GM12878 (cell line): ENCODE results near the gene ADSS1. TPM values are rescaled to one million over a fixed set of nuclear protein-coding genes. Genes with fewer than 3 reads are reported as not detected.

Source experiments
- ATAC-seq: fragments of 200-7000 bp; cut with Tn5 transposase; 3 replicates; pipeline ENCODE4 v1.9.1; 2020; ENCODE audit warnings: mild to moderate bottlenecking, moderate library complexity
- BruUV-seq: library from RNA; stranded (reverse); fragments of 400-500 nt; replicated peaks from 2 replicates; lab custom pipeline; 2021; lab: Mats Ljungman, UMichigan
- CTCF ChIA-PET: fragments of 300-600 bp; sonication (Branson Sonifier 250); formaldehyde crosslinking; extraction: SDS; loops from one replicate; lab custom pipeline; 2021; ENCODE audit warnings: inconsistent platforms; lab: Yijun Ruan, JAX
- POLR2A ChIA-PET: fragments of 350-600 bp; formaldehyde crosslinking; extraction: SDS; loops from one replicate; lab custom pipeline; 2021; ENCODE audit warnings: inconsistent platforms; lab: Charles Lee
- RAD21 ChIA-PET: fragments of 300-600 bp; sonication (Branson Sonifier 250); formaldehyde crosslinking; loops from one replicate; lab custom pipeline; 2023; ENCODE audit warnings: antibody characterized with exemption; ENCODE audit not compliant: unreplicated experiment; lab: Charles Lee
- SMC1A ChIA-PET: fragments of 300-600 bp; sonication (Branson Sonifier 250); formaldehyde crosslinking; loops from one replicate; lab custom pipeline; 2023; ENCODE audit not compliant: unreplicated experiment, uncharacterized antibody; lab: Charles Lee
- DNase-seq: peaks from one replicate; pipeline ENCODE4 v3.0.0-alpha.2; 2011; ENCODE audit warnings: low read depth, low spot score
- FAIRE-seq: peaks from 3 replicates; lab custom pipeline; 2011; peaks lifted over from hg19 to GRCh38; lab: Jason Lieb, UNC
- H2AFZ ChIP-seq: 2 replicates; pipeline ENCODE4 v1.6.0; 2011; ENCODE audit warnings: low read depth, low read length, control low read depth; ENCODE audit not compliant: control insufficient read depth
- H3K27ac ChIP-seq: 2 replicates; pipeline ENCODE4 v1.5.1; 2011; ENCODE audit warnings: control low read depth; ENCODE audit not compliant: control insufficient read depth, insufficient read depth
- H3K27me3 ChIP-seq, 2 experiments: replicated peaks in 1 of 2; 2 replicates each; pipeline versions ENCODE4 v1.6.0 to v1.6.1; 2011; ENCODE audit warnings: low read length in 1 of 2; ENCODE audit not compliant: control insufficient read depth in 2 of 2, insufficient read depth in 2 of 2
- H3K36me3 ChIP-seq, 2 experiments: 2 replicates each; pipeline ENCODE4 v1.5.1; 2011; ENCODE audit warnings: low read length in 1 of 2; ENCODE audit not compliant: control insufficient read depth in 2 of 2, insufficient read depth in 2 of 2
- H3K4me1 ChIP-seq: 2 replicates; pipeline ENCODE4 v1.6.1; 2011; ENCODE audit warnings: mild to moderate bottlenecking, low read length, moderate library complexity, mixed read lengths; ENCODE audit not compliant: control insufficient read depth, insufficient read depth
- H3K4me2 ChIP-seq: 2 replicates; pipeline ENCODE4 v1.6.0; 2011; ENCODE audit warnings: control low read depth; ENCODE audit not compliant: control insufficient read depth, insufficient read depth
- H3K4me3 ChIP-seq: fragments of 200-600 bp; sonication (generic); 2 replicates; pipeline ENCODE4 v1.5.1; 2016
- H3K79me2 ChIP-seq: 2 replicates; pipeline ENCODE4 v1.6.0; 2011; ENCODE audit warnings: low read length; ENCODE audit not compliant: control insufficient read depth, insufficient read depth
- H3K9ac ChIP-seq: 2 replicates; pipeline ENCODE4 v1.8.0; 2011; ENCODE audit warnings: low read length, control low read depth, mixed read lengths; ENCODE audit not compliant: control insufficient read depth, insufficient read depth
- H3K9me3 ChIP-seq: replicated peaks from 3 replicates; pipeline ENCODE4 v1.5.1; 2011; ENCODE audit warnings: mild to moderate bottlenecking, low read length; ENCODE audit not compliant: control insufficient read depth, insufficient read depth
- H4K20me1 ChIP-seq: 2 replicates; pipeline ENCODE4 v1.6.0; 2011; ENCODE audit not compliant: control insufficient read depth, insufficient read depth
- EED ChIP-seq: sonication (generic); IDR thresholded peaks from 2 replicates; pipeline ENCODE4 v1.6.1; 2016; ENCODE audit warnings: antibody characterized with exemption, low read depth
- ESRRA ChIP-seq: IDR thresholded peaks from 2 replicates; pipeline ENCODE4 v1.6.1; 2012; ENCODE audit warnings: mild to moderate bottlenecking, low read length, improper control_type of control experiment
- JUNB ChIP-seq: IDR thresholded peaks from 2 replicates; pipeline ENCODE4 v1.6.1; 2016; ENCODE audit warnings: antibody characterized with exemption, mild to moderate bottlenecking
- JUND ChIP-seq: IDR thresholded peaks from 2 replicates; pipeline ENCODE4 v1.6.1; 2012; ENCODE audit warnings: low read depth, mild to moderate bottlenecking, low read length, improper control_type of control experiment, moderate library complexity
- MEF2A ChIP-seq: IDR thresholded peaks from 2 replicates; pipeline ENCODE4 v1.6.1; 2011; ENCODE audit warnings: low read depth, mild to moderate bottlenecking, low read length, moderate library complexity; ENCODE audit not compliant: insufficient read depth
- NFXL1 ChIP-seq: fragments of 450-650 bp; IDR thresholded peaks from 2 replicates; pipeline ENCODE4 v1.6.1; 2017; ENCODE audit warnings: antibody characterized with exemption, mild to moderate bottlenecking, borderline replicate concordance
- POU2F2 ChIP-seq: IDR thresholded peaks from 3 replicates; pipeline ENCODE4 v1.6.1; 2011; ENCODE audit warnings: low read depth, mild to moderate bottlenecking, low read length, borderline replicate concordance
- PRDM15 ChIP-seq: fragments of 450-650 bp; formaldehyde crosslinking; IDR thresholded peaks from 2 replicates; pipeline ENCODE4 v1.4.0; 2020; ENCODE audit warnings: mild to moderate bottlenecking, moderate library complexity
- SMAD1 ChIP-seq: fragments of 450-650 bp; IDR thresholded peaks from 2 replicates; pipeline ENCODE4 v1.6.1; 2018; ENCODE audit warnings: mild to moderate bottlenecking, low read depth; ENCODE audit not compliant: partially characterized antibody
- SMC3 ChIP-seq: IDR thresholded peaks from 2 replicates; pipeline ENCODE4 v1.6.1; 2011; ENCODE audit warnings: low read length, improper control_type of control experiment, borderline replicate concordance
- ZBTB11 ChIP-seq: fragments of 450-650 bp; formaldehyde crosslinking; IDR thresholded peaks from 2 replicates; pipeline ENCODE4 v1.5.0; 2022; ENCODE audit warnings: mild to moderate bottlenecking, missing genetic modification characterization
- ZNF207 ChIP-seq: fragments of 450-650 bp; IDR thresholded peaks from 2 replicates; pipeline ENCODE4 v1.6.1; 2014; ENCODE audit warnings: antibody characterized with exemption, mild to moderate bottlenecking, borderline replicate concordance
- ZNF274 ChIP-seq: IDR thresholded peaks from one replicate; pipeline ENCODE4 v1.8.0; 2011; ENCODE audit not compliant: insufficient read length, insufficient read depth
- ZSCAN29 ChIP-seq: fragments of 450-650 bp; IDR thresholded peaks from 2 replicates; pipeline ENCODE4 v1.6.1; 2017; ENCODE audit warnings: mild to moderate bottlenecking, moderate library complexity
- whole genome bisulfite sequencing: methylation state at CpG from one replicate; pipeline ENCODE4 v1.1.6; 2016; ENCODE audit warnings: low lambda C conversion rate; ENCODE audit not compliant: insufficient replicate concordance, insufficient coverage; ENCODE audit errors: missing lambda C conversion rate; 5-methylcytosine and 5-hydroxymethylcytosine counted together
- in situ Hi-C: fragments of 300-500 bp; cut with MboI; formaldehyde crosslinking; loops from 9 replicates; pipeline ENCODE4 v1.14.3; 2018; ENCODE audit warnings: mixed read lengths
- intact Hi-C: fragments of 100-400 bp; cut with micrococcal nuclease; formaldehyde crosslinking; loops from one replicate; pipeline ENCODE4 v1.14.2; 2022; ENCODE audit not compliant: unreplicated experiment
- polyA plus RNA-seq, 11 experiments: library from polyadenylated mRNA; depleted of rRNA in 4 of 11; unstranded in 6 of 11; stranded (reverse) in 5 of 11; fragments of >200 nt; fragmentation: Nextera tagmentation in 4 of 11; fragmentation: Illumina TruSeq in 1 of 11; extraction: Ambion mirVana in 4 of 11; extraction: Trizol in 1 of 11; gene quantifications; 1 replicate in 1 of 11; 2 replicates in 10 of 11; pipeline versions ENCODE4 v1.2.1 to v1.2.3, GENCODE V29; 2011 to 2016; ENCODE audit warnings: inconsistent platforms in 2 of 11, missing spikeins in 2 of 11, low read depth in 1 of 11
- total RNA-seq, 4 experiments: library from RNA; depleted of rRNA in 3 of 4; stranded (reverse); fragments of >200 nt in 3 of 4; fragmentation: Illumina TruSeq in 1 of 4; extraction: Trizol in 1 of 4; gene quantifications; 2 replicates each; pipeline versions ENCODE4 v1.2.1 to v1.2.3, GENCODE V29; 2013 to 2021
- TF ChIP-seq, protein P1 (sequence below): IDR thresholded peaks from 2 replicates; pipeline ENCODE4 v1.6.1; 2011; ENCODE audit warnings: mild to moderate bottlenecking, low read depth, low read length, moderate library complexity; ENCODE audit not compliant: insufficient replicate concordance
- TF ChIP-seq, protein P2 (sequence below): fragments of 450-650 bp; IDR thresholded peaks from 2 replicates; pipeline ENCODE4 v1.6.1; 2014; ENCODE audit warnings: mild to moderate bottlenecking

The ADSS1 gene
- total and polyA plus RNA-seq, 10 of the 15 experiments (the other 5 are each of a cell fraction or from before 2014, with no cell fraction given), result 0.11 to 0.45 (median 0.28) TPM; not detected in 5

GRCh38 chr14:104757238-104757585 lies 33.2 kb downstream of the ADSS1 start:
- ATAC-seq (no peak), FAIRE-seq (no peak), DNase-seq (no peak)
- Histone ChIP-seq H3K79me2 (peaks cover 31% of the 10 kb centered on the region), H2AFZ (no peak overlapping the region), H3K4me1 (peaks cover 17% of the 10 kb centered on the region), H3K27ac (no peak overlapping the region), H3K9ac (no peak overlapping the region), H3K27me3 (no peaks in the 10 kb centered on the region), H3K9me3 (no peaks in the 10 kb centered on the region), H3K4me2 (no peak overlapping the region), H4K20me1 (no peaks in the 10 kb centered on the region), H3K36me3 (peaks cover 2 to 18% of the 10 kb centered on the region in 2 experiments; a peak in 3 of 4 replicates), H3K4me3 (no peak overlapping the region)
- POLR2A ChIA-PET, result no interaction called here
- RAD21 ChIA-PET, result no interaction called here
- intact Hi-C loops (no loop called here), in situ Hi-C loops (no loop called here)
- CTCF ChIA-PET, result interaction anchor here (0.9 kb wide), 1 partner anchor 69 kb away, joined by 3 read pairs; no protein-coding TSS in a partner anchor
- WGBS, result 82% methylated on average over 10 of the region's 10 CpGs
- SMC1A ChIA-PET, result interaction anchor here (1.0 kb wide), 1 partner anchor 111 kb away, joined by 3 read pairs; no protein-coding TSS in a partner anchor
- BruUV-seq, result no TSS peak
- TF ChIP-seq PRDM15 (no peak), SMC3 (no peak), ZNF207 (no peak), JUND (no peak), ZNF274 (no peak), ESRRA (no peak), ZBTB11 (CRISPR knock-in tag) (no peak), POU2F2 (no peak), SMAD1 (no peak), NFXL1 (no peak), MEF2A (no peak), JUNB (no peak), ZSCAN29 (no peak), EED (no peak)
- TF ChIP-seq, protein P1, sequence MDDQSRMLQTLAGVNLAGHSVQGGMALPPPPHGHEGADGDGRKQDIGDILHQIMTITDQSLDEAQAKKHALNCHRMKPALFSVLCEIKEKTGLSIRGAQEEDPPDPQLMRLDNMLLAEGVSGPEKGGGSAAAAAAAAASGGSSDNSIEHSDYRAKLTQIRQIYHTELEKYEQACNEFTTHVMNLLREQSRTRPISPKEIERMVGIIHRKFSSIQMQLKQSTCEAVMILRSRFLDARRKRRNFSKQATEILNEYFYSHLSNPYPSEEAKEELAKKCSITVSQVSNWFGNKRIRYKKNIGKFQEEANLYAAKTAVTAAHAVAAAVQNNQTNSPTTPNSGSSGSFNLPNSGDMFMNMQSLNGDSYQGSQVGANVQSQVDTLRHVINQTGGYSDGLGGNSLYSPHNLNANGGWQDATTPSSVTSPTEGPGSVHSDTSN, result no peak
- TF ChIP-seq, protein P2, sequence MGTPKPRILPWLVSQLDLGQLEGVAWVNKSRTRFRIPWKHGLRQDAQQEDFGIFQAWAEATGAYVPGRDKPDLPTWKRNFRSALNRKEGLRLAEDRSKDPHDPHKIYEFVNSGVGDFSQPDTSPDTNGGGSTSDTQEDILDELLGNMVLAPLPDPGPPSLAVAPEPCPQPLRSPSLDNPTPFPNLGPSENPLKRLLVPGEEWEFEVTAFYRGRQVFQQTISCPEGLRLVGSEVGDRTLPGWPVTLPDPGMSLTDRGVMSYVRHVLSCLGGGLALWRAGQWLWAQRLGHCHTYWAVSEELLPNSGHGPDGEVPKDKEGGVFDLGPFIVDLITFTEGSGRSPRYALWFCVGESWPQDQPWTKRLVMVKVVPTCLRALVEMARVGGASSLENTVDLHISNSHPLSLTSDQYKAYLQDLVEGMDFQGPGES, result no peak
